GM12873 (cell line): ENCODE data around the gene BAIAP2.

Experiments used
- TF ChIP-seq, protein P1 (sequence below): IDR thresholded peaks from 2 replicates; pipeline ENCODE4 v1.5.1; 2012; ENCODE audit warnings: low read depth, mild to moderate bottlenecking, moderate library complexity, low read length, control low read depth; ENCODE audit not compliant: insufficient read depth; ENCODE audit errors: missing control alignments

The BAIAP2 gene

DNA sequence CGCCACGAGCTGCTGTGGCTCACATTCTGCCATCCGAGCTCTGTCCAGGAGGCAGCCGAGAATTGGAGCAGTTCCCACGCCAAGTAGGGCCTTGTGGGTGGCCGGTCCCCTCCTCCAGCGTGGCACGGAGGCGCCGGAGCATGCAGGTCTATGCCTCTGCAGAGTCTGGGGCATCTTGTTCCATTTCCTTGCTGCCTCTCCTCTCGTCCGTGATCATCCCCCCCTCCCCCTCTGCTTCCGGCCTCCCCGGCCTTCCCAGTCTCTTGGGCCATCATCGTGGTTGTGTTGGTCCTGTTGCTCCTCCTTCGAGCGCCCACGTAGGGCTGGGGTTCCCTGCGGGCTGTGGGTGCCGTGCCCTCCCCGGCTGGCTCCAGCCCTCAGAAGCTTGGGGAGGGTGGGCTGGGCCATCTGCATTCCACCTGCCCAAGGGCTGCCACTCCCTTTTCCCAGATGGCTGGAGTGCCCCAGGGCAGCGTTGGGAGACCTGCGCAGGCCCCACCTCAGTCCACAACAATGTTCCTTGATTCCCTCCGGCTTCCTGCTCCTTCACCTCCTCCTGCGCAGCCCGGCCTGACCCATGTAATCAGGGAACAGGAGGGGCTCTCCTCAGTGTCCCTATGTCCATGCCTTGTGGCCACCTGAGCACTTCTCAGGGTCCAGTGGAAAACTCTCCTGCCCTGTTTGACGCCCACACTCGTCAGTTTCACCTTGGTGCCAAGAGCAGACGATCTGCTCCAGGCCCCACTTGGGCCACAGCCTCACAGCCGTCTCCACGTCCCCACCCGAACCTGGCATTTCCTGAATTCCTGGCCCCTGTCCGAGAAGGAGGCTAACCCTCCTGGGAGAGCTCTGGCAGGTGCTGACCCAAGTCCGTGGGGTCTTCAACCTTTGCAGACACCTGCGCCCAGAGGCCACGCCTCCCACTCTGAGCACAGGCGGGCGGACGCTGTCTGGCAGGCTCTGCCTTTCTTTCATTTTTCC is 37.1 kb downstream of the BAIAP2 start:
- TF ChIP-seq, protein P1, sequence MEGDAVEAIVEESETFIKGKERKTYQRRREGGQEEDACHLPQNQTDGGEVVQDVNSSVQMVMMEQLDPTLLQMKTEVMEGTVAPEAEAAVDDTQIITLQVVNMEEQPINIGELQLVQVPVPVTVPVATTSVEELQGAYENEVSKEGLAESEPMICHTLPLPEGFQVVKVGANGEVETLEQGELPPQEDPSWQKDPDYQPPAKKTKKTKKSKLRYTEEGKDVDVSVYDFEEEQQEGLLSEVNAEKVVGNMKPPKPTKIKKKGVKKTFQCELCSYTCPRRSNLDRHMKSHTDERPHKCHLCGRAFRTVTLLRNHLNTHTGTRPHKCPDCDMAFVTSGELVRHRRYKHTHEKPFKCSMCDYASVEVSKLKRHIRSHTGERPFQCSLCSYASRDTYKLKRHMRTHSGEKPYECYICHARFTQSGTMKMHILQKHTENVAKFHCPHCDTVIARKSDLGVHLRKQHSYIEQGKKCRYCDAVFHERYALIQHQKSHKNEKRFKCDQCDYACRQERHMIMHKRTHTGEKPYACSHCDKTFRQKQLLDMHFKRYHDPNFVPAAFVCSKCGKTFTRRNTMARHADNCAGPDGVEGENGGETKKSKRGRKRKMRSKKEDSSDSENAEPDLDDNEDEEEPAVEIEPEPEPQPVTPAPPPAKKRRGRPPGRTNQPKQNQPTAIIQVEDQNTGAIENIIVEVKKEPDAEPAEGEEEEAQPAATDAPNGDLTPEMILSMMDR, result no peak

GRCh38 chr17:81073967-81074839 is 39.3 kb downstream of the BAIAP2 start:
- TF ChIP-seq, protein P1, result no peak

- TF ChIP-seq, protein P1, result no peak
Measured at GRCh38 chr17:81074875-81075274, 39.9 kb downstream of the BAIAP2 start.

- TF ChIP-seq, protein P1, result no peak
Measured at GRCh38 chr17:81075307-81075706, 40.4 kb downstream of the BAIAP2 start.

- TF ChIP-seq, protein P1, result no peak
Measured at GRCh38 chr17:81076141-81076679, 41.3 kb downstream of the BAIAP2 start.

GRCh38 chr17:81080019-81080418 is 45.1 kb downstream of the BAIAP2 start:
- TF ChIP-seq, protein P1, result no peak
